OCI-LY3 (cell line): ENCODE measurements around the gene KDM4C.
"Not testable (repeated sequence)": the region's sequence is repeated elsewhere in the genome, so short reads cannot be mapped to it uniquely, and the experiment has no call there.

Source experiments
- H2AFZ ChIP-seq: fragments of 200-600, 300-600 bp; shearing (Covaris generic); 2 replicates; pipeline ENCODE4 v1.6.0; 2014; ENCODE audit warnings: antibody characterized with exemption, low read depth, low read length
- H3K27ac ChIP-seq: fragments of 200-600, 300-600 bp; sonication (generic); 2 replicates; pipeline ENCODE4 v1.5.1; 2014; ENCODE audit warnings: mild to moderate bottlenecking, low read length, moderate library complexity, mixed read lengths
- H3K27me3 ChIP-seq: fragments of 200-600, 300-600 bp; sonication (generic); 2 replicates; pipeline ENCODE4 v1.6.1; 2014; ENCODE audit warnings: low read depth, low read length, mixed read lengths
- H3K36me3 ChIP-seq: fragments of 200-600, 300-600 bp; sonication (generic); replicated peaks from 2 replicates; pipeline ENCODE3; 2014; ENCODE audit warnings: low read depth, low read length, mixed read lengths
- H3K4me1 ChIP-seq: fragments of 300-600, 200-600 bp; sonication (generic); 2 replicates; pipeline ENCODE4 v1.6.1; 2014; ENCODE audit warnings: low read length, mixed read lengths
- H3K4me2 ChIP-seq: fragments of 200-600, 300-600 bp; sonication (generic); 2 replicates; pipeline ENCODE4 v1.6.1; 2014; ENCODE audit warnings: low read length, mixed read lengths
- H3K4me3 ChIP-seq: fragments of 300-600, 200-600 bp; sonication (generic); 2 replicates; pipeline ENCODE4 v1.5.1; 2014; ENCODE audit warnings: antibody characterized with exemption, mild to moderate bottlenecking, low read length, moderate library complexity
- H3K79me2 ChIP-seq: fragments of 300-600, 200-600 bp; shearing (Covaris generic); 2 replicates; pipeline ENCODE4 v1.6.1; 2014; ENCODE audit warnings: mild to moderate bottlenecking, low read length, mixed read lengths
- H3K9ac ChIP-seq: fragments of 300-600, 200-600 bp; shearing (Covaris generic); 2 replicates; pipeline ENCODE4 v1.6.0; 2014; ENCODE audit warnings: mild to moderate bottlenecking, low read length, moderate library complexity
- H3K9me3 ChIP-seq: fragments of 200-600, 300-600 bp; shearing (Covaris generic); 2 replicates; pipeline ENCODE4 v1.6.1; 2014; ENCODE audit warnings: low read length, mixed read lengths; ENCODE audit not compliant: insufficient read depth
- H4K20me1 ChIP-seq: fragments of 200-600, 300-600 bp; sonication (generic); 2 replicates; pipeline ENCODE4 v1.6.1; 2016; ENCODE audit warnings: low read length, mixed read lengths; ENCODE audit not compliant: insufficient read depth
- EZH2phosphoT487 ChIP-seq: fragments of 200-600 bp; shearing (Covaris generic); IDR thresholded peaks from 2 replicates; pipeline ENCODE4 v1.6.1; 2018; ENCODE audit warnings: antibody characterized with exemption, mixed run types, low read depth
- TF ChIP-seq, protein P1 (sequence below): fragments of 200-600, 300-600 bp; sonication (generic); IDR thresholded peaks from 2 replicates; pipeline ENCODE4 v1.5.1; 2014; ENCODE audit warnings: antibody characterized with exemption, low read length, low read depth

KDM4C gene

DNA sequence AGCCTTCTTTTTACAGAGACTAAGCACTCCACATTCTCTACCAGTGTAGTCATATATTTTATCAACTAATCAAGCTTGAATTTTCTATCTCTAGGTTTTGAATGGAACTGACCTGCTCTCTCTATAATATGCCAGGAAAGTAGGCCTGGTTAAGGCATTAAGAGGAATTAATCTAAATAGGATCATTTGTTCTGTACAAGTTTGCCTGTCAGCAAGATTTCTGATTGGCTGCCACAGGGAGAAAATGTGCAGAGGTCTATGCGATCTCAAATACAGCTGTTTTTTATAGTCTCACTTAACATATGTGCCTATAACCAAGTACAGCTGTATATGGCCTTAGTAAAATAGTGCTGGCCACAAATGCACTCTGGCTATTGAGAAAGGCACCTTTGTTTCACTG lies 418.8 kb downstream of the KDM4C start:
- TF ChIP-seq EZH2phosphoT487 = no peak
- TF ChIP-seq, protein P1, sequence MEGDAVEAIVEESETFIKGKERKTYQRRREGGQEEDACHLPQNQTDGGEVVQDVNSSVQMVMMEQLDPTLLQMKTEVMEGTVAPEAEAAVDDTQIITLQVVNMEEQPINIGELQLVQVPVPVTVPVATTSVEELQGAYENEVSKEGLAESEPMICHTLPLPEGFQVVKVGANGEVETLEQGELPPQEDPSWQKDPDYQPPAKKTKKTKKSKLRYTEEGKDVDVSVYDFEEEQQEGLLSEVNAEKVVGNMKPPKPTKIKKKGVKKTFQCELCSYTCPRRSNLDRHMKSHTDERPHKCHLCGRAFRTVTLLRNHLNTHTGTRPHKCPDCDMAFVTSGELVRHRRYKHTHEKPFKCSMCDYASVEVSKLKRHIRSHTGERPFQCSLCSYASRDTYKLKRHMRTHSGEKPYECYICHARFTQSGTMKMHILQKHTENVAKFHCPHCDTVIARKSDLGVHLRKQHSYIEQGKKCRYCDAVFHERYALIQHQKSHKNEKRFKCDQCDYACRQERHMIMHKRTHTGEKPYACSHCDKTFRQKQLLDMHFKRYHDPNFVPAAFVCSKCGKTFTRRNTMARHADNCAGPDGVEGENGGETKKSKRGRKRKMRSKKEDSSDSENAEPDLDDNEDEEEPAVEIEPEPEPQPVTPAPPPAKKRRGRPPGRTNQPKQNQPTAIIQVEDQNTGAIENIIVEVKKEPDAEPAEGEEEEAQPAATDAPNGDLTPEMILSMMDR = no peak
- no peaks in the 10 kb centered on the region for H3K9me3 ChIP-seq

DNA sequence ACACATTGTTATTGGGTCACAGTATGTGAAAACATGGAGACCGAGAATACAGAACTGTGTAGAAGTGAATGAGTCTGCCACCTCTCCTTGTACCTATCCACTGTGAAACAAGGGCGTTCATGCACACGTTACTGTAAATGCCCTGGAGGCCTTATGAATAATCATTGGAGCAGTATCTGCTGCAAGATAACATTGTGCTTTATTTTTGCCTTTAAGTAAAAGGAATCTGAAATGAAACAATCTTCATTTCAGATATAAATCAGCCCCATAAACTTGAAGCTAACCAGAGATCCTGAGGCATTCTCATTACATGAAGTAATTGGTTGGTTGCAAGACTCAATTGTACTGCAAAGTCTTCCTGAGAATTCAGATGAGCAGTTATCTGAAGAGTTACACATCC lies 419.6 kb downstream of the KDM4C start:
- H3K4me3 ChIP-seq = no peak overlapping the region
- no peaks in the 10 kb centered on the region for H3K79me2 ChIP-seq
- H2AFZ ChIP-seq = no peak overlapping the region
- no peaks in the 10 kb centered on the region for H3K36me3 ChIP-seq
- H3K4me2 ChIP-seq = no peak overlapping the region
- no peaks in the 10 kb centered on the region for H3K4me1 ChIP-seq
- H3K9ac ChIP-seq = no peak overlapping the region
- H3K27me3 ChIP-seq = no peaks in the 10 kb centered on the region
- H3K27ac ChIP-seq = no peak overlapping the region
- TF ChIP-seq, protein P1 = no peak
- no peak for TF ChIP-seq EZH2phosphoT487
- H4K20me1 ChIP-seq = no peaks in the 10 kb centered on the region
- H3K9me3 ChIP-seq = no peaks in the 10 kb centered on the region

More for the DNA sequence above, 418.8 kb downstream of the KDM4C start:
- no peaks in the 10 kb centered on the region for H3K27me3 ChIP-seq
- no peaks in the 10 kb centered on the region for H3K36me3 ChIP-seq
- no peak overlapping the region for H2AFZ ChIP-seq
- no peak overlapping the region for H3K9ac ChIP-seq
- H3K79me2 ChIP-seq = no peaks in the 10 kb centered on the region
- H3K4me2 ChIP-seq = no peak overlapping the region
- no peak overlapping the region for H3K4me3 ChIP-seq
- no peak overlapping the region for H3K27ac ChIP-seq
- H4K20me1 ChIP-seq = no peaks in the 10 kb centered on the region
- H3K4me1 ChIP-seq = no peaks in the 10 kb centered on the region

DNA sequence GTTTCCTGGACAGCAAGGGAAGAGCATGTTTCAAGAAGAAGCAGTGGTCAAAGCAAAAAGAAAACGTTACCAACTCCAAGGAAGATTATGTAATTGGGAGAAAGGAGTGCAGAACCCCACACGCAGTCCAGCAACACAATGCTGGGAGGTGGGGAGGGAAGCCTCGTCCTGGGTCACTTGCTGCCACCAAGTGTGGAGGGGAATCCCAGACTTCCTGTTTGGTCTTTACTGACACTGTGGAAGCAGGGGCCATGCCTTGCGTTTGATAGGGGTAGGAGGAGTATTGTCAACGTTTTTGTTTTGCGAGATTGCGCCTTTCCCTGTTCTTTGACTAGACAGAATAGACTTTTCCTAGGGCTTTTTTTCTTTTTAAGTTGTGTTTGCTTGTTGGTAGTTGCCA lies 421.0 kb downstream of the KDM4C start:
- no peaks in the 10 kb centered on the region for H3K79me2 ChIP-seq
- H4K20me1 ChIP-seq = no peaks in the 10 kb centered on the region
- H3K9ac ChIP-seq = no peak overlapping the region
- TF ChIP-seq, protein P1 = no peak
- TF ChIP-seq EZH2phosphoT487 = no peak
- no peaks in the 10 kb centered on the region for H3K9me3 ChIP-seq
- H3K4me2 ChIP-seq = no peak overlapping the region
- H3K27me3 ChIP-seq = no peaks in the 10 kb centered on the region
- no peak overlapping the region for H2AFZ ChIP-seq
- no peaks in the 10 kb centered on the region for H3K4me1 ChIP-seq
- no peak overlapping the region for H3K27ac ChIP-seq
- H3K4me3 ChIP-seq = no peak overlapping the region
- H3K36me3 ChIP-seq = no peaks in the 10 kb centered on the region

DNA sequence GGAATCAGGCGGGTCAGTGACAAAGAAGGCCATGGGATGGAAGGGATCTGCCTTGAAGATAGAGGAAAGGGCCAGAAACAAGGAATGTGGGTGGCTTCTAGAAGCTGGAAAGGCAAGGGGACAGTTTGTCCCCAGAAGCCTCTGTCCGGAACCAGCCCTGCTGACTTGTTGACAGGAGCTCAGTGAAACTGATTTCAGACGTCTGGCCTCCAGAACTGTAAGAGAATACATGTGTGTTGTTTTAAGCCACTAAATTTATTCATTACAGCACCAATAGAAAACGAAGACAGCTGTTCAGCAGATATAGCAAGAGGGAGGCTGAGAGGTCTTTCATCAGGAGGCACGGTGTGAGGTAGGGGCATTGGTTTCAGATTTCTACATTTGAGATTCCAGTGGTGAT lies 422.5 kb downstream of the KDM4C start:
- Histone ChIP-seq H3K79me2 (no peaks in the 10 kb centered on the region), H3K27ac (no peak overlapping the region), H3K9ac (no peak overlapping the region), H2AFZ (no peak overlapping the region), H3K27me3 (no peaks in the 10 kb centered on the region), H3K4me3 (no peak overlapping the region), H3K4me2 (no peak overlapping the region), H3K9me3 (no peaks in the 10 kb centered on the region), H4K20me1 (no peaks in the 10 kb centered on the region), H3K36me3 (no peaks in the 10 kb centered on the region), H3K4me1 (no peaks in the 10 kb centered on the region)
- TF ChIP-seq EZH2phosphoT487 = no peak
- TF ChIP-seq, protein P1 = no peak

DNA sequence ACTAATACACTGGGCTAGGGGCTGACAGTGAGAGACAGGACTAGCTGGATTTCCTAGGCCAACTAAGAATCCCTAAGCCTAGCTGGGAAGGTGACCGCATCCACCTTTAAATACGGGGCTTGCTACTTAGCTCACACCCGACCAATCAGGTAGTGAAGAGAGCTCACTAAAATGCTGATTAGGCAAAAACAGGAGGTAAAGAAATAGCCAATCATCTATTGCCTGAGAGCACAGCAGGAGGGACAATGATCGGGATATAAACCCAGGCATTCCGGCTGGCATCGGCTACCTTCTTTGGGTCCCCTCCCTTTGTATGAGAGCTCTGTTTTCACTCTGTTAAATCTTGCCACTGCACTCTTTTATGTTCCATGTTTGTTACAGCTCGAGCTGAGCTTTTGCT lies 425.4 kb downstream of the KDM4C start:
- not testable (repeated sequence) for H3K4me2 ChIP-seq, H2AFZ ChIP-seq, H3K4me3 ChIP-seq, H3K79me2 ChIP-seq, H3K27ac ChIP-seq, H3K4me1 ChIP-seq, H3K36me3 ChIP-seq, H3K9me3 ChIP-seq, H4K20me1 ChIP-seq, H3K27me3 ChIP-seq, H3K9ac ChIP-seq
